HG02623 (cell line): Measurements from ENCODE around the gene SYNDIG1L.

ENCODE experiments used
- ATAC-seq: cut with Tn5 transposase; IDR thresholded peaks from one replicate; pipeline ENCODE4 v1.9.1; 2021; ENCODE audit warnings: moderate library complexity; ENCODE audit not compliant: unreplicated experiment

SYNDIG1L gene

GRCh38 chr14:74364271-74364880 is 61.6 kb downstream of the SYNDIG1L start:
- ATAC-seq = no peak

GRCh38 chr14:74362361-74362915 is 63.6 kb downstream of the SYNDIG1L start:
- no peak for ATAC-seq

- no peak for ATAC-seq
Observed at GRCh38 chr14:74360163-74360562, 65.8 kb downstream of the SYNDIG1L start.

GRCh38 chr14:74358176-74358829 is 67.7 kb downstream of the SYNDIG1L start:
- ATAC-seq = no peak

GRCh38 chr14:74357585-74357984 is 68.4 kb downstream of the SYNDIG1L start:
- ATAC-seq = no peak

- ATAC-seq = no peak
Observed at GRCh38 chr14:74356892-74357575, 69.0 kb downstream of the SYNDIG1L start.
